Measurements from ENCODE around the gene ADARB2.

The ADARB2 gene

DNA sequence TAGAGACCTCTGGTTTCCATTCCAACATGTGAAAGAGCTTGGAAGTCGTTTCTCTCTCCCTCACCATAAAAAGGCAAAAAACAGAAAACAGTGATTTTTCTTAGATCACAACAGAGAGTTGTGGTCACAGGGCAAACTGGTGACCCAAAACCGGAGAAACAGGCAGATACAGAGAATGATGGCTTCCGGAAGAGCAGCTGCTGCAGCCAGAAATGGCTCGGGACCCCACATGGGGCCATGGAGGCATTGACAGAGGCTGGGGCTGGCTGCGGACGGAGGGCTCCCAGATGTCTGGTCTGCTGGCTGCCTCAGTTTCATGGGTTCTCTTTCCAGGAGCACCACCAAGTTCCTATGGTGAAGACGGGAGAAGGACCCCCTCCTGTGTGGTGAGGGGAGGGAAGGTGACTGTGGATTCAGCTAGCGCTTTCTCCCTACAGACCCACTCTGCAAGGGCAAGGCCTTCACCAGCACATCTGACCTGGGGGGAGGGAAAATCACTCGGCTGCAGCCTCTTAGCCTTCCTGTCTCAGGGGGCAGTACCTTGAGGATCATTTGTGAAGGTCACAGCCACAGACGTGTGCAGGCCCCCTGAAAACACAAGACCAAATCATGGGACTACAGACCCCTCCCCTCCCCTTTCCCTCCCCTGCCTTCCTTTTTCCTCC, 599.7 kb downstream of the ADARB2 start:
- TF ChIP-seq, protein P1, sequence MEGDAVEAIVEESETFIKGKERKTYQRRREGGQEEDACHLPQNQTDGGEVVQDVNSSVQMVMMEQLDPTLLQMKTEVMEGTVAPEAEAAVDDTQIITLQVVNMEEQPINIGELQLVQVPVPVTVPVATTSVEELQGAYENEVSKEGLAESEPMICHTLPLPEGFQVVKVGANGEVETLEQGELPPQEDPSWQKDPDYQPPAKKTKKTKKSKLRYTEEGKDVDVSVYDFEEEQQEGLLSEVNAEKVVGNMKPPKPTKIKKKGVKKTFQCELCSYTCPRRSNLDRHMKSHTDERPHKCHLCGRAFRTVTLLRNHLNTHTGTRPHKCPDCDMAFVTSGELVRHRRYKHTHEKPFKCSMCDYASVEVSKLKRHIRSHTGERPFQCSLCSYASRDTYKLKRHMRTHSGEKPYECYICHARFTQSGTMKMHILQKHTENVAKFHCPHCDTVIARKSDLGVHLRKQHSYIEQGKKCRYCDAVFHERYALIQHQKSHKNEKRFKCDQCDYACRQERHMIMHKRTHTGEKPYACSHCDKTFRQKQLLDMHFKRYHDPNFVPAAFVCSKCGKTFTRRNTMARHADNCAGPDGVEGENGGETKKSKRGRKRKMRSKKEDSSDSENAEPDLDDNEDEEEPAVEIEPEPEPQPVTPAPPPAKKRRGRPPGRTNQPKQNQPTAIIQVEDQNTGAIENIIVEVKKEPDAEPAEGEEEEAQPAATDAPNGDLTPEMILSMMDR (IDR thresholded peaks at IDR 0.05; ENCODE audit: low read depth, low read length, missing control alignments) = no peak
- H3K4me3 ChIP-seq (ENCODE audit: low read depth, low read length) = no peak overlapping the region
- no peak for DNase-seq (ENCODE audit: low read depth)

DNA sequence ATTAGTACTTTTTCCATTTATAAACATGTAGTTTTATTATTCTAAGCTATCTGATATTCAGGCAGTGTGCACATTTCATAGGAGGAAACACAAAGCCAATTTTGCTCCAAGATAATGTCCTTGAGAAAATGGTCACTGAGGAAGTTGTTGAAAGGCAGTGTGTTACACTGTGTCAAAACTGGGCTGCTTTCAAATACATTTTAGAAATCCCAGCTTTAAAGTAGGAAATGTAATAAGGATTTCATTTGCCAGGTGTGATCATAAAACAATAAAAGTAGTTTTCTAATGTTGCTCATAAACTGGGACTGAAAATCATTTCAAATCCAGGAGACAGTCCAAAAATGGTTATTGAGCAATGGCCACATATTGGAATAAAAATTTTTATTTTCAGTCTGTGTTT, 601.1 kb downstream of the ADARB2 start:
- no peak for DNase-seq (ENCODE audit: low read depth)
- TF ChIP-seq, protein P1 (IDR thresholded peaks at IDR 0.05; ENCODE audit: low read depth, low read length, missing control alignments) = no peak
- H3K4me3 ChIP-seq (ENCODE audit: low read depth, low read length) = no peak overlapping the region

DNA sequence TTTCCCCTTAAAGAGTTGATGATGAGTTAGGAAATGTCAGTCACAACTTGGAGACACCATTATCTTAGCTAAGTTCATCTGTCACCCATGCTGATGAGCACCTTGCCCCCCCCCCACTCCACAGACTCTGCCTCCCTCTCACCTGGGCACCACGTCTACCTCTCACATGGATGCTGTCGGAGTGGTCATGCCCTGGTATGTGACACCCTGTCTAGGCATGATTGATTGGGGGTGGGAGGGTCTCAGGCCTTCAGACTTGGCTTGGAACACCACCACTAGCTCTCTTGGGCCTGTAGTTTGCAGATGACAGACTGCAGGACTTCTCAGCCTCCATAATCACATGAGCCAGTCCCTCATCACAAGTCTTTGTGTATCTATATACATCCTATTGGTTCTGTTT, 603.2 kb downstream of the ADARB2 start:
- no peak for DNase-seq (ENCODE audit: low read depth)
- TF ChIP-seq, protein P1 (IDR thresholded peaks at IDR 0.05; ENCODE audit: low read depth, low read length, missing control alignments) = no peak
- no peak overlapping the region for H3K4me3 ChIP-seq (ENCODE audit: low read depth, low read length)

DNA sequence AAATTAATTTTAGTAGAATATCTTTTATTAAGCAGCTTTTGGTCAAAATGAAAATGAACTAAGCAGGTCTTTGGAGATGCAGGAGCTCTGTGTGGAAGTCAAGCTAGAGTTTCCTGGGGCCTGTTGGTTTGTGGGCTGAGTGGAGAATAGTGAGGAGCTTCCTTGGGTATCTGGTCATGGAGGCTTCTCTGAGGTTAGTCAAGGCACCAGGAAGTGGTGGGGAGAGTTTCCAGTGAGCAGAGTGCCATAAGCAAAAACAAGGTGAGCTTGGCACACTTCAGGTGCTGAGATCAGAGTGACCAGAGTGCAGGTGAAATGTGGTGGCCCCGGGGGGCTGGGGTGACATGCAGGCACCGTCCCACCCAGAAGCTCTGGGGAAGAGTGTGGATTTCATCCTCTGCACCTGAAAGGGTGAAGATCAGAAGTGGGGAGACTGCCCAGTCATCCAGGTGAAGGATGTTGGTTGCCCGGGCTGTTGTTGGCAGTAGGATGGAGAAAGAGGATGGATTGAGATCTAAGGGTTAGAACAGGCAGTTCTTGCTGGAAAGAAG, 603.8 kb downstream of the ADARB2 start:
- no peak overlapping the region for H3K4me3 ChIP-seq (ENCODE audit: low read depth, low read length)
- no peak for DNase-seq (ENCODE audit: low read depth)
- TF ChIP-seq, protein P1 (IDR thresholded peaks at IDR 0.05; ENCODE audit: low read depth, low read length, missing control alignments) = no peak

DNA sequence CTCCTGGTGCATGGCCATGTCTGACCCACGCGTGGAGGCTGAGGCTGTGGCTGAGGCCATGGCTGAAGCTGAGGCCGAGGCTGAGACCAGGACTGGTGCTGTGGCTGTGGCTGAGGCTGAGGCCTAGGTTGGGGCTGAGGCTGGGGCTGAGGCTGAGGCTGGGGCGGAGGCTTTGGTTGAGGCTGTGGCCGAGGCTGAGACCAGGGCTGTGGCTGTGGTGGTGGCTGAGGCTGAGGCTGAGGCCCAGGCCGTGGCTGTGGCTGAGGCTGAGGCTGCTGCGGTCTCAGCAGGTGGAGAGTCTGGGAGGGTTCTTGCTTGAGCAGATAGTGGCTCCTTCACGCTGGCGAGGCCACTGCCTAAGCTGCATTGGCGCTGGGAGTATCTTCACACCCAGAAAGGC, 604.7 kb downstream of the ADARB2 start:
- DNase-seq (ENCODE audit: low read depth) = no peak
- no peak overlapping the region for H3K4me3 ChIP-seq (ENCODE audit: low read depth, low read length)
- TF ChIP-seq, protein P1 (IDR thresholded peaks at IDR 0.05; ENCODE audit: low read depth, low read length, missing control alignments) = no peak

DNA sequence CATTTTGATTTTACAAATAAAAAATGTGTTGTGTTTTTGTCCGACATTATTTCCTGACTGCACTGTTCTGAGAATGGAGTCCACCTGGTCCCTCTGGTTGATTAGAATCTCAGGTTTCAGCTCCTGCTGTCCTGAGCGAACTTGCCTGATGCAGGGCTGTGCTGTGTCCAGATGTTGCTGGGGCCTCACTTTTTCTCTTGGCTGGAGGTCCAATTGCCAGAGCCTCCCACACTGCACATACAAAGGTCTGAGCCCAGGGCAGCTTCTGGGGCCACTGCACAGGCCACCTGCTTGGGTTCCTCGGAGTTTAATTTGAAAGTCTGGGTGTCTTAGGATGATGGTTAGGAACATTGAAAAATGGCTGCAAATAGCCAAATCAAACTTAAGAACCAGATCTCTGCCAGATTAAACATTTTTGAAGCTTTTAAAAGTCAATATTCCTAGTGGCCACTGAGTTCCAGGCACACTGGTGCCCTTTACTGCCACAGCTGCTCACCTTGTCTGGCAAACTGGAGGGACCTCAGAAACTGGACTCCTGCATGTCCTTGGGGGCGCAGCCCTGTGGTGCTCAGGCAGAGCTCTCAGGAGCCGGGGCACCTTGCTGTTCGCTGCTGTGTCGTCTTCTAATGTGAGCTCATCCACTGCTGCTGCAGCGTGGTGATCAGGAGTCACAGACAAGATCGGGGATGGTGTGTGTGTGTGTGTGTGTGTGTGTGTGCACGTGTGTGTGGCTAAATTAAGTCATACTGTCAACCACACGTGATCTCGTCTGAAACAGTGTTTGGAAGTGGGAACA, 606.1 kb downstream of the ADARB2 start:
- TF ChIP-seq, protein P1 (IDR thresholded peaks at IDR 0.05; ENCODE audit: low read depth, low read length, missing control alignments) = no peak
- H3K4me3 ChIP-seq (ENCODE audit: low read depth, low read length) = no peak overlapping the region
- DNase-seq (ENCODE audit: low read depth) = no peak

All from GM12864 (cell line).